Measurements from ENCODE around the gene NEK3. TPM values are rescaled to one million over a fixed set of nuclear protein-coding genes. Genes with fewer than 3 reads are reported as not detected.
"Not testable (repeated sequence)": the region's sequence is repeated elsewhere in the genome, so short reads cannot be mapped to it uniquely, and the experiment has no call there.

NEK3 gene
- total RNA-seq, 2 experiments from 2014 or later = 10.5 to 12.0 TPM

DNA sequence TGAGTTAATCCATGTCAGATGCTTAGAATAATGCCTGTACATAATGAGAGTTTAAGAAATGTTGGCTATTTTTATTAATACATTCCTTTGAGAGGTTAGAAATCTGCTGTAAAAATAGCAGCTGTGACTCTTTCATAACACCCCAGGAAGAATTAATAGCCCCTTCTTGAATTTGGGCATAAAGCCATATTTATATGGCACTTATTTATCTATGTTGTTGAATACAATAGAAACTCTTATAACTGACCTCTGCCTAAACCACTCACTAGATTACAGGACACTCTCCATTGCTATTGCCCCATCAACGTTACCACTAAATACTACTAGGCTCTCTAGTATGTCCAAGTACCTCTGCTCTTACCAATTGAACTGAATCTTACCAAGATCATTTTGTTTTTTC, 46.8 kb downstream of the NEK3 start:
- H3K4me1 Mint-ChIP-seq = no peaks in the 10 kb centered on the region
- peaks cover 11% of the 10 kb centered on the region for H3K27me3 Mint-ChIP-seq
- H3K27ac Mint-ChIP-seq = no peak overlapping the region
- H3K9me3 Mint-ChIP-seq (ENCODE audit: low read depth) = no peaks in the 10 kb centered on the region
- ChIA-PET POLR2A (no interaction called here), CTCF (no interaction called here)
- H3K36me3 Mint-ChIP-seq (ENCODE audit: low read depth) = no peaks in the 10 kb centered on the region
- H3K4me3 Mint-ChIP-seq = no peak overlapping the region
- ATAC-seq (no peak), DNase-seq (no peak)
- intact Hi-C loops (cut with DNase I, micrococcal nuclease) = no loop called here

DNA sequence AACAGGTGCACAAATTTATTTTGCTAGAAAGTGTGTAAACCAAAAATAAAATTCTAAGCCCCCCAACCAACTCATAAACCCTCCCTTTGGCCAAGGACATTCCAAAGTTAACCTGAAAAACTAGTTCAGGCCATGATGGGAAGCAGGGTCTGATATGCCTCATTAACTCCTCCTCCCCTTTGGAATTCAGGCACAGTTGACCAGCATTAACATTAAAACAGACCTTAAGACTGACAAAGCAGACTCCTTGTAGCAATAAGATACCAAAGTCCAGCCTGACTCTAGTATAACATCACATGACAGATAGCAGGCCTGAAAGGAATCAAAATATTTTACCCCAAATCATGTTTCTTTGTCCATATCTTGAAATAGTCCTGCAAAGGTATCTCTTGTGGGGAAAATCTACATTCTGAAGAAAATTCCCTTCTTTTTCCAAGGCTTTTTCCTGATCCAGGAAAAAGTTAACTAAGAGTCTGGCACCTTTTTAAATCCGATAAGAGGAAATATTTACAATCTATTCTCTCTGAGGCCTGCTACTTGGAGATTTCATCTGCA, 50.2 kb downstream of the NEK3 start:
- Mint-ChIP-seq H3K27ac (no peak overlapping the region), H3K9me3 (ENCODE audit: low read depth) (no peaks in the 10 kb centered on the region), H3K36me3 (ENCODE audit: low read depth) (no peaks in the 10 kb centered on the region), H3K27me3 (peaks cover 6% of the 10 kb centered on the region), H3K4me1 (no peaks in the 10 kb centered on the region), H3K4me3 (no peak overlapping the region)
- ChIA-PET POLR2A (no interaction called here), CTCF (interaction anchor here (2.0 kb wide), 1 partner anchor 18 kb away, joined by 6 read pairs; no protein-coding TSS in a partner anchor)
- intact Hi-C loops (cut with DNase I, micrococcal nuclease) = no loop called here
- DNase-seq (no peak), ATAC-seq (no peak)

DNA sequence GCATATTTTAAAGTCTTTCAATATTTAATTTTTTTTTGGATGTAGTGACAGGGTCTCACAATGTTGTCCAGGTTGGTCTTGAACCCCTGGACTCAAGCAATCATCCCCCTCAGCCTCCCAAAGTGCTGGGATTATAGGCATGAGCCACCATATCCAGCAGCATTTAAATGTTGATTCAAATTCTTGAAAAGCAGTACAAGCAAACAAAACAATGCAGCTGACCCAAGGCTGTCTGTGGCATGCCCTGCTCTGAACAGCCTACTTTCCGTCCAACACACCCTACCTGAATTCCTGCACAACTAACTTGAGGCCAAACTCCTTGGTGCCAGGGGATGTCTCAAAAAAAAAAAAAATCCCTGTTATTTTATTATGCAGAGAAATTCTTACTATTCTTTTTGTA, 53.6 kb downstream of the NEK3 start:
- no peak for ATAC-seq
- intact Hi-C loops (cut with DNase I, micrococcal nuclease) = no loop called here
- no peak overlapping the region for H3K4me3 Mint-ChIP-seq

DNA sequence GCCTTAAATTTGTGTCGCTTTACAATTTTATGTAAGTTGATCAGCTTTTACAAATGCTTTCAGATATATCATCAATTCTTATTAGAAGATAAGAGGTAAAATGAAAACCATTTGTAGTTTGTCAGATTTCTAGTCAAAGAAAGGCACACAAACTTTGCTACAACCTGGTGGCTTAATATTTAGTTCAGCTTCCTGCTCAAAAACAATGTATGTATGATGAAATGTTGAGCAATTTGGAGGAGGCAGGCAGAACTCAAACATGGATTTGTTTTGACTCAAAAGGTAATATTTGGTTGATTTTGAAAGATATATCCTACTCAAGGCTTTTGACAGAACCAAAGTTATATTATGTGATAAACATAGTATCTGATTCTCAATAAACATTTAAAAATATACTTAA, 54.8 kb downstream of the NEK3 start:
- Mint-ChIP-seq H3K27me3 (no peaks in the 10 kb centered on the region), H3K27ac (no peak overlapping the region), H3K9me3 (ENCODE audit: low read depth) (no peaks in the 10 kb centered on the region), H3K36me3 (ENCODE audit: low read depth) (no peaks in the 10 kb centered on the region), H3K4me1 (no peaks in the 10 kb centered on the region), H3K4me3 (no peak overlapping the region)
- intact Hi-C loops (cut with DNase I, micrococcal nuclease) = no loop called here
- CTCF ChIA-PET = interaction anchor here (0.8 kb wide), 1 partner anchor 23 kb away, joined by 3 read pairs; no protein-coding TSS in a partner anchor
- DNase-seq (no peak), ATAC-seq (no peak)
- POLR2A ChIA-PET = no interaction called here

More for the DNA sequence above, 53.6 kb downstream of the NEK3 start:
- POLR2A ChIA-PET = no interaction called here
- no peak for DNase-seq
- CTCF ChIA-PET = interaction anchor here (0.6 to 0.7 kb wide), 2 partner anchors 144 to 761 kb away, joined by 3 to 5 read pairs; no protein-coding TSS in a partner anchor
- no peaks in the 10 kb centered on the region for H3K9me3 Mint-ChIP-seq (ENCODE audit: low read depth)
- no peak overlapping the region for H3K27ac Mint-ChIP-seq
- H3K27me3 Mint-ChIP-seq = peaks cover 2% of the 10 kb centered on the region
- no peaks in the 10 kb centered on the region for H3K36me3 Mint-ChIP-seq (ENCODE audit: low read depth)
- H3K4me1 Mint-ChIP-seq = no peaks in the 10 kb centered on the region

DNA sequence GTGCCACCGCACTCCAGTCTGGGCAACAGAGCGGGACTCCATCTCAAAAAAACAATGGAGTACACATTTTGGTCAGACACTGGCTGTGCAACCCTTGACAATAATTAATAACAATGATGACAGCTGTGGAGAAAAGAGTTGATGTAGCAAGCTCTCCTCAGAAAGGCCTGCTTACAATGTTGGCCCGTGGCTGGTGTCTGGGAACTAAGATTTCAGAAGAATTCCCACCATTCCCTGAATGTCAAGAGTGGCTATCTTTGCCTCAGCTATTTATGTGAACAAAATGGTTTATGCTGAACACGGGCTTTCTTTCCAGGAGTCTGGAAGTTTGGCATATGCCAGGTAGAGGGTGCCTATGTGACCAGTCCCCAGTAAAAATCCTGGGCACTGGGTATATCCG, 56.0 kb downstream of the NEK3 start:
- ChIA-PET CTCF (no interaction called here), POLR2A (no interaction called here)
- ATAC-seq (no peak), DNase-seq (no peak)
- no peaks in the 10 kb centered on the region for H3K27me3 Mint-ChIP-seq
- no peaks in the 10 kb centered on the region for H3K4me1 Mint-ChIP-seq
- no peaks in the 10 kb centered on the region for H3K36me3 Mint-ChIP-seq (ENCODE audit: low read depth)
- no peak overlapping the region for H3K4me3 Mint-ChIP-seq
- intact Hi-C loops (cut with DNase I, micrococcal nuclease) = no loop called here
- no peaks in the 10 kb centered on the region for H3K9me3 Mint-ChIP-seq (ENCODE audit: low read depth)
- H3K27ac Mint-ChIP-seq = no peak overlapping the region

DNA sequence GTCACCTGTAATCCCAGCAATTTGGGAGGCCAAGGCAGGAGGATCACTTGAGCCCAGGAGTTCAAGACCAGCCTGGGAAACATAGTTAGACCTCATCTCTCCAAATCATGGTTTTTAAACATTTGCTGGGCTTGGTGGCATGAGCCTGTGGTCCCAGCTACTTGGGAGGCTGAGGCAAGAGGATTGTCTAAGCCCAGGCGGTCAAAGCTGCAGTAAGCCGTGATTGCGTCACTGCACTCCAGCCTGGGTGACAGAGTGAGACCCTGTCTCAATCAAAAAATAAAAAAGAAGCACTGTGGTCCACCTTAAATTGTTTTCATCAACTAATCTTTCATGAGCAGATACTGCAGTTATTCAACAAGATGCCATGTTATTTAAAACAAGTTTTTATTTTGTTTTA, 57.0 kb downstream of the NEK3 start:
- CTCF ChIA-PET; intact Hi-C loops (cut with DNase I, micrococcal nuclease): not testable (repeated sequence)

DNA sequence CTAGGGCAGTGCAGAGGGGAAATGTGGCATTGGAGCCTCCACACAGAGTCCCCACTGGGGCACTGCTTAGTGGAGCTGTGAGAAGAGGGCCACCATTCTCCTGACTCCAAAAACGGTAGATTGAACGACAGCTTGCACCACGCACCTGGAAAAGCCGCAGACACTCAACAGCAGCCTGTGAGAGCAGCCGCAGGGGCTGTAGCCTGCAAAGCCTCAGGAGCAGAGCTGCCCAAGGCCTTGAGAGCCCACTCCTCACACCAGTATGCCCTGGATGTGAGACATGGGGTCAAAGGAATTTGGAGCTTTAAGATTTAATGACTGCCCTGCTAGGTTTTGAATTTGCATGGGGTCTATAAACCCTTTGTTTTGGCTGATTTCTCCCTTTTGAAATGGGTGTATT, 62.2 kb downstream of the NEK3 start:
- Mint-ChIP-seq H3K9me3 (ENCODE audit: low read depth) (no peaks in the 10 kb centered on the region), H3K4me3 (no peak overlapping the region), H3K27ac (no peak overlapping the region), H3K36me3 (ENCODE audit: low read depth) (no peaks in the 10 kb centered on the region), H3K4me1 (no peaks in the 10 kb centered on the region), H3K27me3 (no peaks in the 10 kb centered on the region)
- intact Hi-C loops (cut with DNase I, micrococcal nuclease) = no loop called here
- no peak for DNase-seq
- ChIA-PET POLR2A (no interaction called here), CTCF (no interaction called here)
- no peak for ATAC-seq

More for the DNA sequence above, 57.0 kb downstream of the NEK3 start:
- DNase-seq; H3K36me3 Mint-ChIP-seq (ENCODE audit: low read depth); H3K27ac Mint-ChIP-seq; H3K9me3 Mint-ChIP-seq (ENCODE audit: low read depth); H3K4me1 Mint-ChIP-seq; H3K27me3 Mint-ChIP-seq; POLR2A ChIA-PET; H3K4me3 Mint-ChIP-seq; ATAC-seq: not testable (repeated sequence)

DNA sequence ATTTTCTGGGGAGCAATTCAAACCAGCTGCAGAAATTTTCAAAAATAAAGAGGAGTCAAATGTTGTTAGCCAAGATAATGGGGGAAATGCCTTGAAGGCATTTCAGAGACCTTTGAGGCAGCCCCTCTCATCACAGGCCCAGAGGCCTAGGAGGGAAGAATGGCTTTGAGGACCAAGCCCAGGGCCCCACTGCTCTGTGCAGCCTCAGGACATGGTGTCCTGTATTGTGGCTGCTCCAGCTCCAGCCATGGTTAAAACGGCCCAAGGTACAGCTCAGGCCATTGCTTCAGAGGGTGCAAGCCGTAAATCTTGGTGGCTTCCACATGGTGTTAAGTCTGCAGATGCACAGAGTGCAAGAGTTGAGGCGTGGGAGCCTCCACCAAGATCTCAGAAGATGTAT, 62.6 kb downstream of the NEK3 start:
- ChIA-PET POLR2A (no interaction called here), CTCF (interaction anchor here (0.7 kb wide), 1 partner anchor 222 kb away, joined by 3 read pairs; no protein-coding TSS in a partner anchor)
- no peak for DNase-seq
- H3K4me3 Mint-ChIP-seq = no peak overlapping the region
- H3K36me3 Mint-ChIP-seq (ENCODE audit: low read depth) = no peaks in the 10 kb centered on the region
- no peaks in the 10 kb centered on the region for H3K9me3 Mint-ChIP-seq (ENCODE audit: low read depth)
- intact Hi-C loops (cut with DNase I, micrococcal nuclease) = no loop called here
- no peaks in the 10 kb centered on the region for H3K4me1 Mint-ChIP-seq
- no peak for ATAC-seq
- H3K27me3 Mint-ChIP-seq = no peaks in the 10 kb centered on the region
- H3K27ac Mint-ChIP-seq = no peak overlapping the region

DNA sequence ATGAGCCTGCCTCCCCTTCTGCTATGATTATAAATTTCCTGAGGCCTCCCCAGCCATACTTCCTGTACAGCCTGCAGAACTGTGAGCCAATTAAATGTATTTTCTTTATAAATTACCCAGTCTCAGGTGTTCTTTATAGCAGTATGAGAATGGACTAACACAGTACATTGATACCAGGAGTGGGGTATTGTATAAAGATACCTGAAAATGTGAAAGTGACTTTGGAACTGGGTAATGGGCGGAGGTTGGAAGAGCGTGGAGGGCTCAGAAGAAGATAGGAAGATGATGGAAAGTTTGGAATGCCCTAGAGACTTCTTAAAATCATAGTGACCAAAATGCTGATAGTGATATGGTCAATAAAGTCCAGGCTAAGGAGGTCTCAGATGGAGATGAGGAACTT, 63.3 kb downstream of the NEK3 start:
- ChIA-PET POLR2A (no interaction called here), CTCF (interaction anchor here (0.7 kb wide), 1 partner anchor 221 kb away, joined by 3 read pairs; no protein-coding TSS in a partner anchor)
- intact Hi-C loops (cut with DNase I, micrococcal nuclease) = no loop called here
- DNase-seq (no peak), ATAC-seq (no peak)
- Mint-ChIP-seq H3K27ac (no peak overlapping the region), H3K27me3 (no peaks in the 10 kb centered on the region), H3K36me3 (ENCODE audit: low read depth) (no peaks in the 10 kb centered on the region), H3K4me1 (no peaks in the 10 kb centered on the region), H3K4me3 (no peak overlapping the region), H3K9me3 (ENCODE audit: low read depth) (no peaks in the 10 kb centered on the region)

DNA sequence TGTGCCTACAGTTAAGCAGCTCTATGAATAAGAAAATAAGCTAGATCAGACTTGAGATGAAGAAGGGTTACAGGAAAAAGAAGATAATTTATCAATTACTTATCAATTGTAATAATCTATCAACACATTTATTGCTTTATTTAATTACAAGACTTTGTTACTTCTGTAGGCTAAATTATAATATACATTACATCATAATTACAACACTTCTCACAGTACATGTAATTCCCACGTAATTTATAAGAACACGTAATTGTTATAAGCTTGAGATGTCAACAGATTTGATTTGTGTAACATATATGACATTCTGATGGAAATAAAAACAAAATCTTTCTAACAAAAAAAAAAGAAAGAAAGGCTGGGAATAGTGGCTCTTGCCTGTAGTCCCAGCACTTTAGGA, 67.3 kb downstream of the NEK3 start:
- Mint-ChIP-seq H3K36me3 (ENCODE audit: low read depth) (no peaks in the 10 kb centered on the region), H3K27ac (no peak overlapping the region), H3K4me1 (no peaks in the 10 kb centered on the region), H3K4me3 (no peak overlapping the region), H3K9me3 (ENCODE audit: low read depth) (no peaks in the 10 kb centered on the region), H3K27me3 (peaks cover 2% of the 10 kb centered on the region)
- DNase-seq (no peak), ATAC-seq (no peak)
- intact Hi-C loops (cut with DNase I, micrococcal nuclease) = no loop called here
- ChIA-PET POLR2A (no interaction called here), CTCF (no interaction called here)

DNA sequence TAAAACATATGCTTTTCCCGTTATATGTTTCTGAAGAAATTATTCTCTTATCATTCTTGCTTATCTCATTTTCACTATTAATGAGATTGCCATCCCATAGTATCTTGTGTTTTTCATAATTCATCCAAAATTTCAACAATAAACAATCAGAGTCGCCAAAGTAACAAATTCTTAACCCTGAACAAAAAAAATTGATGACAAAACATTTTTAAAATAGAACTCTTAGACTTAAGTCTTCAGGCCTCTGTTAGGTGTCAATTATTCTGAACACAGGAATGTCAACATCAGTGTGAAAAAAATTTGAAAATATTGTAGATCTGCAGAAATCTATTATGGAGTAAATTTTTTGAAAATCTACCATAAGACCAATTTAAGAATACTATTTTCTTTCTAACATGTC, 67.9 kb downstream of the NEK3 start:
- no peak overlapping the region for H3K4me3 Mint-ChIP-seq
- H3K9me3 Mint-ChIP-seq (ENCODE audit: low read depth) = no peaks in the 10 kb centered on the region
- intact Hi-C loops (cut with DNase I, micrococcal nuclease) = no loop called here
- no peaks in the 10 kb centered on the region for H3K36me3 Mint-ChIP-seq (ENCODE audit: low read depth)
- POLR2A ChIA-PET = interaction anchor here (0.6 kb wide), 1 partner anchor 144 kb away, joined by 3 read pairs; no protein-coding TSS in a partner anchor
- ATAC-seq (no peak), DNase-seq (no peak)
- CTCF ChIA-PET = no interaction called here
- no peaks in the 10 kb centered on the region for H3K4me1 Mint-ChIP-seq
- H3K27me3 Mint-ChIP-seq = peaks cover 2% of the 10 kb centered on the region
- H3K27ac Mint-ChIP-seq = no peak overlapping the region

DNA sequence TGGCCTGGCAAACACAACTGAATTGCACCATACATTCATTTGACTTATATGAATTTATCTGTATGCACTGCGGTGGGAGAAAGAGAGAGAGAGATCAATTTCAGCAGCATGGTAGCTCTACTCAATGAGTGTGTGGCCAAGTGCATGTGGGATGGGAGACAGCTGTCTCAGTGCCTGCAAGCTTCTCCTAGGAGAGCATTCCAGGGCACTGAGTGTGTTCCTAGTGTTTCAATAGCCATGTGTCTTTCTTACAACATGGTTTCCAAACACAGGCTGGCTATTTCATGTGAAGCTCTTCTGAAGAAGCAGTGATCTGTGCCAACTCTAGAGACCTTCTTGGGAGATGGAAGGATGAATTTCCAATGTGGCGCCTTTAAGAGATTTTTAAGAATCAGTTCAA, 74.0 kb downstream of the NEK3 start:
- CTCF ChIA-PET = interaction anchor here (0.7 to 1.1 kb wide), 2 partner anchors 43 to 960 kb away, joined by 3 to 4 read pairs; partner anchors contain the start of gene NEK5
- ATAC-seq = no peak
- no peak for DNase-seq

More for the DNA sequence above, 74.0 kb downstream of the NEK3 start:
- intact Hi-C loops (cut with DNase I, micrococcal nuclease) = no loop called here
- Mint-ChIP-seq H3K36me3 (ENCODE audit: low read depth) (no peaks in the 10 kb centered on the region), H3K27ac (no peak overlapping the region), H3K4me1 (no peaks in the 10 kb centered on the region), H3K9me3 (ENCODE audit: low read depth) (no peaks in the 10 kb centered on the region), H3K27me3 (peaks cover 2% of the 10 kb centered on the region), H3K4me3 (no peak overlapping the region)
- POLR2A ChIA-PET = no interaction called here

Measured in activated CD4-positive, alpha-beta T cell treated with anti-CD3 and anti-CD28 coated beads for 36 hours (primary cell).